Daoy (cell line): ENCODE results near the gene KIAA1614. TPM values are rescaled to one million over a fixed set of nuclear protein-coding genes. Genes with fewer than 3 reads are reported as not detected.
"Not testable (repeated sequence)": the region's sequence is repeated elsewhere in the genome, so short reads cannot be mapped to it uniquely, and the experiment has no call there.

ENCODE experiments used
- DNase-seq: peaks from one replicate; pipeline ENCODE4 v3.0.0-alpha.2; 2015; ENCODE audit warnings: low read depth
- total RNA-seq: library from RNA; depleted of rRNA; stranded (reverse); fragments of >200 nt; shearing (Covaris generic); gene quantifications from 2 replicates; pipeline ENCODE4 v1.2.3, GENCODE V29; 2014

Gene KIAA1614
- total RNA-seq, 1 experiment from 2014 or later = 0.57 TPM

- DNase-seq = no peak
Observed at GRCh38 chr1:180961622-180962021, 48.9 kb downstream of the KIAA1614 start.

GRCh38 chr1:180962178-180962577, 49.5 kb downstream of the KIAA1614 start:
- DNase-seq = no peak

GRCh38 chr1:180964056-180964455, 51.4 kb downstream of the KIAA1614 start:
- DNase-seq = no peak

- no peak for DNase-seq
Observed at GRCh38 chr1:180964595-180964994, 51.9 kb downstream of the KIAA1614 start.

DNA sequence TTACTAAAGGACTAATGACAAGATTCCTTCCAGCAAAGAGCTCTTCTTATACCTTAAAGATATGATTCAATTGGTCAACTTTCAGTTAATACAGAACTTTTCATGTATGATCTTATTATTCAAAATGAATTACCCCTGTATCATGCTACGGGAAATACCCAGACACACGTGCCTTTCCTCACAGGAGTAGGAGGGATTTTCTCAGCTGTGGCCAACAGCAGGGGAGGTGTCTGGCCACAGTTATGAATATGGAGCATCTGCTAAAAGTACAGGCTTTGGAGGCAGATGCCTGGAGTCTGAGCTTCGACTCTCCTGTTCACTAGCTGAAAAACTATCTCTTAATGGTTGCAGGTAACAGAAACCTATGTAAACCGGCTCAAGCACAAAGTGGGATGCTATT, 53.6 kb downstream of the KIAA1614 start:
- no peak for DNase-seq

DNA sequence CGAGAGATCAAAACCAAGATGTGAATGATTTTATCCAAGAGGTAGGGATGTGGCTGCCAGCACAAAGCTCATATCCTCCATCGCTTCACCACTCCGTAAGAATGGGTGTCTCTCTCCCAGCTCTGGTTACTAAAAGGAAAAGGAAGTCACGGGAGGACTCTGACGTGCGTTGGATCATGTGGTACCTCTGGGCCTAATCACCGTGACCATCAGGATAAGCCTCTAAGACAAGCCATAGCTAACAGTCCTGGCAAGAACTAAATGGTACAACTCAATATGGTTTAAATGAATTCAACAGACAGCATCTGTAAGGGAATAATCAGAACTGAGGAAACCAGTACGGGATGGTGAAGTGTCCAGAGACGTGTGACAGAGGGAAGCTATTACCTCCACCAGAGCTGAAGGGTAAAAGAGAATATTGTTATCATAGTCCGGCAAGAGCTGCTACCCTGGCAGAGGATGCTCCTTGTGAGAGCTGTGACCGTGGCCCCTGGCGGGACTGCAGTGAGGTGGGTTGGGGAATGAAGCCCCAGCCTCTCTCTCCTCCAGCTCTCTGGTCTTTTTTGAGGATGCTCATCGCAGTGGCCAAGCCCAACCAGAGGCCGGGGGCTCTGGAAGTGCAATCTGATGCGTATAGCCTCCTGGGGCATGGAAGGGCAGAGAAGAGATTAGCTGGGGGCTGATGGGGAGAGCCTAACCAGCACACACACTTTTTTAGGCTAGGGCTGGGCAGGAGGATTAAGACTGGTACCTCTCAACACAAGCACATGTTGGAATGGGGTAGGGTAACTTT, 54.2 kb downstream of the KIAA1614 start:
- DNase-seq = no peak

DNA sequence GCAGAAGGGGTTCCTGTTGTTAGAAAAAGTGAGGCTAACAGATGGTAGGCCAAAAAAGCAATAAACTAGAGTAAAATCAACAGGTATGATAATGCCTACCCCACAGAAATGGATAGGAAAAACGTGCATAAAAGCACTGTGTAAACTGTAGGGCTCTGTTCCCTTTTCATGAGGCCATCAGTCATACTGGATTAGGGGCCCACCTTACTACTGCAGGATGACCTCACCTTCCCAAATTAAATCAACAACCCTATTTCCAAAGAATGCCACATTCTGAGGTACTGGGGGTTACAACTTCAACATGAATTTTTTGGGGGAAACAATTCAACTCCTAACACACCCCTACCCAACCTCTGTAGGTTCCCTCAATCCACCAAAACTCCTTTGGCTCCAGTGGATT, 54.9 kb downstream of the KIAA1614 start:
- DNase-seq = no peak

DNA sequence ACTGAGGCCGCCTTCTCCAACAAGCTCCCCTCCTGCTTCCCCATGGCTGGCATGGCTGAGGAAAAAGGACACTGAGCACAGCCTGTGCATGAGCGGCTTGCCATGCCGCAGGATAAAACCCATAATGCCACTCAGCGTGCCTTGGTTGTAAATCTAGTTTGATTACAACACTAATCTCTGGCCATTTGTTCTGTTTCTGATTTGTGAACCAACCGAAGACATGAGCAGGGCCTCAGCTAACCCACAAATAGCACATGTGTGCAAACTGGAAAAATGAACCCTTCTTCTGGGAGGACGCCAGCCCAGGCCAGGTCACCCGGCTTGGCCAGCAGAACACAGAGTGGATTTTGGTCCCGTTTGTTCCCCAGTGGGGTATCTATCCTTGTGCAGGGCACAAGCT, 56.1 kb downstream of the KIAA1614 start:
- DNase-seq = not testable (repeated sequence)

GRCh38 chr1:180969434-180969833, 56.7 kb downstream of the KIAA1614 start:
- DNase-seq = no peak

GRCh38 chr1:180970333-180971079, 57.8 kb downstream of the KIAA1614 start:
- no peak for DNase-seq

DNA sequence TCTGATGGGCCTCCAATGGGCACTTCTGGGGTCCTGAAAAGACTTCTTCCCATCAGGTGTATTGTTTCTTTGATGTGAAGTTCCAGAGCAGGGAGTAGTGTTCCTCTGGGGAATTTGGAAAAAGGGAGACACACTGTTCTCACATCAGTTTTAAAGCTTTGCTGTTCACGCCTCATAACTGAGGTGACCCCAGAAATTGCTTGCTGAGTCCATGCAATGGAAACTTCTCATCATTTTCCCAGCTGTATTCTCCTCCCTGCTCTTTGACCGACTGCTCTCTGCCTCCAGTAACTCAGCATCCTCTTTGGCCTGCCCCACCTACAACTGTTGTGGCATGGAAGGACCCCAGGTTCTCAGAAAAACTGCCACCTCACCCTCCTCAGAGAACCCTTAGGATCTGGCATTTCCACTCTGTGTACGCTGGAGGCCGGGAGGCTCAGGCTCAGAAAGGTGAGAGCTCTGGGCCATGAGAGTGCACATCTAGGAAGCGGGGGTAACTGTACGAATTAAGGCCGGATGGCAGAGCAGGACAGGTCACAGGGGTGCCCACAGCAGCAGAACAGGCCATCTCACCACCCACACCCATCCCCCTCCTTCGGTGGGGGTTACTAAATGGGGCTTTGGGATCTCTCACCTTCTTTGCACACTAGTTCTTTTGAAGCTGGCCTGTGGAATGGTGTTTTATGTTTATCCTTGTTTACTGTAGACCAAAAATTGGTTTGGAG, 58.7 kb downstream of the KIAA1614 start:
- no peak for DNase-seq

- no peak for DNase-seq
Observed at GRCh38 chr1:180973369-180973768, 60.7 kb downstream of the KIAA1614 start.

- DNase-seq = no peak
Observed at GRCh38 chr1:180974236-180974635, 61.5 kb downstream of the KIAA1614 start.

DNA sequence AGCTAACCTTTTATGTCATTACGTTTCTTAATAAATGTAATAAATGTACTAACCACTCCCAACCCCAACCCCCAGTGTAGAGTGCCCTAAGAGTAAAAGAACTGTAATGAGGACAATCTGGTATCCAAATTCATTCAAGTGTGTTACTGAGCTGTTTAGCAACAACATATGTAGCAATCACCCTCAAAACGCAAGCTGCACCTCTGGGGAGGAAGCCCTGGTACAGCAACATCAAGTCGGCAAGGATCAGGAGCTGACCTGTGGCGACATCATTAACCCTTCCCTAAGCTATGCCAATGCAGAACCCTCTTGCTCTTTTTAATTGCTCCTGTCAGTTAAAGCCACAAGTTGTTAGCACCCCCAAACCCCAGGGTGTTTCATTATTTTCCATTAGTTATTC, 62.9 kb downstream of the KIAA1614 start:
- no peak for DNase-seq

DNA sequence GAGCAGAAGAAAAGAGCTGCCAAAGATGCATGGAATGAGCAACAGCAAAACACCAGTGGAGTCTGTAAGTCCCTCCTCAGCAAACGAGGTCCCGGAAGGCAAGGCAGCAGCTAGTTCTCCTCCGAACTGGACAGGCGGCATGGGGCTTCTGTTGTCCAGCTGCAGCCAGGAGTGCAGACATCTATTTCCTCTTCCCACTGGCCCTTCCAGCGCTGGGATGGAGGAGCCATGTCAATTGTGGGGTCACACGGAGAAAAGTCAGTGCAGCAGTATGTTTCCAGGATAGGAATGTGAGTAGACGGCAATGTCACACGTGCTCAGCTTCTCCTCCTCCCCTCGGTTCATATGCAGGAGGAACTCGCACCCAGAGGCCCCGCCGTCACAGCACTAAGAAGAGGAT, 63.5 kb downstream of the KIAA1614 start:
- DNase-seq = no peak

GRCh38 chr1:180976732-180977357, 64.1 kb downstream of the KIAA1614 start:
- no peak for DNase-seq

DNA sequence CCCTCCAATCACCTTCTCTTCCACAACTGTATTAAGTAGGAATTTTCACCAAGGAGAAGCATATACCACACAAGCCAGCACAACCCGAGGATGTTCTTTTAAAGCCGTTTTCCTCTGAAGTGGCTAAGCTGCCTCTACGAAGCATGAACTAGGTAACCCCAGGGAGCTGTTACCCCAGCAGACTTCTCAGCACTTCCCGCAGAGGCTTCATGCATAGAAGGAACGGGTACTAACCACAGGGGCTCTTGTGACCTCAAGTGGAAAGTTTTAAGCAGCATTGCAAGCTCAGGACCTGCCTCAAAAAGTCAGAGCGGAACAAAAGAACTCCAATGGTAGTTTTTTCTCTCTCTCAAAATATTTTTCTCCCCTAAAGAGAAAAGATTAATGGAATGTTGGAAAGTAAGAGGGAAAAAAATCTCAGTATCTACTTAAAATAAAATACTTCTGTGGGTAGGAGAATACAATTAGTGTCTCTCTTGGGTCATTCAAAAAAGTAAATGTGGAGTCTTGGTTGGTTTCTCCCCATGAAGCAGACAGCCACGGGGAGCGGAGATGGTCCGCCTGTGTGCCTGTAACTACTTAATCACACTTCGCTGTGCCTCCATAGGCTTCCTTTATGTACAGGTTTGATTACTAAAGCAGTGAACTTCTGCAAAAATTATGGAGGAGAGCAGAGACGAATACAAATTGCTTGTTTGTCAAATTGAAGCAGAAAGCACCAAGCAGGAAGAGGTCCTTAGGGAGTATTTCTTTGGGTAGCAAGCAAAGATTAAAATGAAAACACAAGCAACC, 69.1 kb downstream of the KIAA1614 start:
- DNase-seq = no peak

DNA sequence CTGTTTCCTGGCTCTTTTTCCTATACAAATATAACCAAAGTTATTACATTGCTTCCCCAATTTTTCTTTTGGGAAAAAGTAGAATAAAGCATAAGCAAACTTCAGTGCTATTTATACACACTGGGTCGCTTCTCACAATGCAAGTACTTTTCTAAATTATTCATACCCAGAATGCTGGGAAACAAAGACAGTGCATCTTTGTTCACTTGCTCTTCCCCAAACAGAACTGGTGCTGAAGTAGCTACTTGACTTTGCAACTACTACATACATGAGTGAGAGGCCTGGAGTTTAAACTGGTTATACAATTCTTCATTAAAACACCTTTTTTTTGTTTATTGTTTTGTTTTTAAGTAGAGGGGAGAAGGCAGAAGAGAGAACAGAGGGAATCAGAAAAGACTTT, 69.7 kb downstream of the KIAA1614 start:
- DNase-seq = no peak

DNA sequence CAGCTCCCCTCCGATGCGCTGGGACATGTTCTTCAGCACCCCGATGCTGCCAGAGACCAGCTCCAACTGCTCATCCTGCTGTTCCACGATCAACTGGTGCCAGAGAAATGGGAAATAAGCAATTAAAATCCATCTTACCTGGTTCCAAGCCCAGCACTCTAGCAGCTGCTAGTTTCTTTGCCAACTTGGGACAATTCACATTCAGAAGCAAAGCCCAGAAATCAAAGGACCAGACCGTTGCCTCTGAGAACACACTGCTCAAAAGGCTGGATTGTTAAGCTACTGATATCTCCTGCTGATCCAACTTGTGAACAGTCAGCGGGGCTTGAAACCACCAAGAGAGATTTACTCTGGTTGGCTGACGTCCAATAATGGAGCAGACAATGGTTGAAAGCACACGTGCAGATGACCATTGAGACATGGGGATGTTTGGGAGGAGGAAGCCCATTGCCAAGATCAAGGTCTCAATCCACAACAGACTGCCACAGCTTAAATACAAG, 75.6 kb downstream of the KIAA1614 start:
- no peak for DNase-seq

DNA sequence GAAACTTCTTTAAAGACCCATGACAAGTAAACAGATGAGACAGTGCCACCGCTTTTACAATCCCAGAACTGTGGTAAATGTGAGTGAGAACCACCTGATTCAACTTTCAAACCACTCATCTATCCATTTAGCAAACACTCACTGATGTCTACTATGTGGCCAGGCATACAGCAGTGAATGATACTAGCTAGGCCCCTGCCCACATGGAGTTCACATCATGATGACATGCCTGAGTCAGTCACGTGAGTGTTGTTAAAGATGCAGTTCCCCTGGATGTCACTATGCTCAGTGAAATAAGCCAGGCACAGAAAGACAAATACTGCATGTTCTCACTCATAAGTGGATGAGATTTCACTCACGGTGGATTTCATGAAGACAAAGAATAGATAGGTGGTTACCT, 81.6 kb downstream of the KIAA1614 start:
- no peak for DNase-seq

- DNase-seq = no peak
Observed at GRCh38 chr1:180997843-180998504, 85.3 kb downstream of the KIAA1614 start.
